Measurements from ENCODE around the gene LPIN3.
"Not testable (repeated sequence)": the region's sequence is repeated elsewhere in the genome, so short reads cannot be mapped to it uniquely, and the experiment has no call there.

The LPIN3 gene, protein sequence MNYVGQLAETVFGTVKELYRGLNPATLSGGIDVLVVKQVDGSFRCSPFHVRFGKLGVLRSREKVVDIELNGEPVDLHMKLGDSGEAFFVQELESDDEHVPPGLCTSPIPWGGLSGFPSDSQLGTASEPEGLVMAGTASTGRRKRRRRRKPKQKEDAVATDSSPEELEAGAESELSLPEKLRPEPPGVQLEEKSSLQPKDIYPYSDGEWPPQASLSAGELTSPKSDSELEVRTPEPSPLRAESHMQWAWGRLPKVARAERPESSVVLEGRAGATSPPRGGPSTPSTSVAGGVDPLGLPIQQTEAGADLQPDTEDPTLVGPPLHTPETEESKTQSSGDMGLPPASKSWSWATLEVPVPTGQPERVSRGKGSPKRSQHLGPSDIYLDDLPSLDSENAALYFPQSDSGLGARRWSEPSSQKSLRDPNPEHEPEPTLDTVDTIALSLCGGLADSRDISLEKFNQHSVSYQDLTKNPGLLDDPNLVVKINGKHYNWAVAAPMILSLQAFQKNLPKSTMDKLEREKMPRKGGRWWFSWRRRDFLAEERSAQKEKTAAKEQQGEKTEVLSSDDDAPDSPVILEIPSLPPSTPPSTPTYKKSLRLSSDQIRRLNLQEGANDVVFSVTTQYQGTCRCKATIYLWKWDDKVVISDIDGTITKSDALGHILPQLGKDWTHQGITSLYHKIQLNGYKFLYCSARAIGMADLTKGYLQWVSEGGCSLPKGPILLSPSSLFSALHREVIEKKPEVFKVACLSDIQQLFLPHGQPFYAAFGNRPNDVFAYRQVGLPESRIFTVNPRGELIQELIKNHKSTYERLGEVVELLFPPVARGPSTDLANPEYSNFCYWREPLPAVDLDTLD

DNA sequence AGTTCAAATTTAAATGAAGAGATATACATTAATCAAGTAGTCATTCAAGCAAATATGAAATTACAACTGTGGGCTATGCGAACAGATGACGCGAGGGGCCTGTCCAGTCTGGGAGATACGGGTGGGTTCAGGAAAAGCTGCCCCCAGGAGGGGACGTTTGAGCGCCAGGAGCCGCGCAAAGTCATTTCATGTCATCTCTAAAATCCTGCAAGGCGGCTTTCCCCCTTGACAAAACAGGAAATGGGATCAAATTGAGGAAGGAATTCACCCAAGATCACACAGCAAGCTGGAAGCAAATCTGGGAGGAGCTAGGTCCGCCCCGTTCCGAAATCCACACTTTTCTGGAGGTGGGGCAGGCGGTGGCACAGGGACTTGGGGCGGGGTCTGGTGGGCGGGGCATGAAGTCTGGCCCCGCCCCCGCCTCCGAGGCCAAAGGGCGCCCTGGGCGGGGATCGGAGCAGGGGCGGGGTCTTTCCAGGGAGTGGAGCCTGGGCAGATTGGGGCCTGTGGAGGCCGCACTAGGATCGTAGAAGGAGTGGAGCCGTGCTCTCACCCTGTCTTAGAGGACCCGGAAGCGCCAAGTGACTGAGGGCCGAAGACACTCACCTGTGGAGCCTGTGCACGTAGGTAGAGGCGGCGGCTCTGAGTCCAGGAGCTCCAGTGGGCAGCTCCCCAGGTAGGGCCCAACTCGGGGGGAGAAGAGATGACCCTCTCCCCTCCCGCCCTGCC is at the start of gene LPIN3:
Gene LPIN3 (plus strand): TSS at position 495 of the 729 bp plus-strand sequence. CDS start 4,983 bp downstream, outside the sequence.
- DNase-seq = peak; percentile 91

DNA sequence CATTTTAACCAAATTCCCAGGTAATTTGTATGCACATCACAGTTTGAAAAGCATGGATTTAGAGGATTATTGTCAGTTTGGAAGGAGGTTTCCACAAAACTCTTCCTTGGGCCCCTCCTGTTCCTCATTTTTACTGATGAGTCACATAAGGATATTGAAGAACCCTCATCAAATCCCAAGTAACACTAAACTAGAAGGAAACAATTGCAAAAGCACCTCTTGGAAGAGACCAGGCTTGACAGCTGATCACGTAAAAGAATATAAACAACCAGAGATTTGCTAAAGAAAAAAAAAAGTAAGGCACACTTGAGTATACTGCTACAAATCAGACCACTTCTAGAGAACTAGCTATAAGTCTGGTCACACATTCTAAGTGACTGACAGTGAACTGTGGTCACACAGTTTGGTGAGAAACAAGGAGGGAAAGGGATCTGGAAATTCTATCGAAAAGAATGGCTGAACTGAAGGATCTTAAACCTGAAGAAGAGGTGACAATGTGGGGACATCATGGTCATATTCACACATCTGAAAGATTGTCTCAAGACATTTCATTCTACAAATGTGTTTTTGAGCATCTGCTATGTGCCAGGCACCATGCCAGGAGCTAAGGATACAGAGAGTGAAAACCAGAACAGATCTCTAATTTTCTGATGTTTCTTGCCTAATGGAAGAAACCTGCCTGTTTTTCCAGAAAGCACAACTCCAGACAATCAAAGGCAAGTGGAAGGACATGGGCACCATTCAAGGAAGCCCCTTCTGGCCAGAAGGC is 47.2 kb upstream of the LPIN3 start:
- DNase-seq = no peak

DNA sequence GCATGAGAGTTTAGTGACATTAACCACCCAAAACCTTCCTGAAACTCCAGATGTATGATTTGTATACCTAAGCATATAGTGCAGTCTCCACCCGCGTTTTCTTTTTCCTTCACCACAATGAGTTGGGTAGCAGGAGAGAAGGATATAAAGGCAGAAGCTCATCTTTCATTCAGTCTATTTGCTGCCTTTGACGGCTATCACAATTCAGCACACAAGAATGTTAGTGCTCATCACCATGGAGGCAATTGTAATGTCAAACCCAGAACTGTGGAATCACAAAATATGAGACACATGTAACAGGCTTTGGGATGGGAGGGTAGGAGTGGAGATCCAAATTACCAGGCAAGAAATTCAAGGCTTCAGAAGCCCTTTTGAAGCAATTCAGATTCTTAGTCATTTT is 40.7 kb upstream of the LPIN3 start:
- peak; percentile 14 for DNase-seq

DNA sequence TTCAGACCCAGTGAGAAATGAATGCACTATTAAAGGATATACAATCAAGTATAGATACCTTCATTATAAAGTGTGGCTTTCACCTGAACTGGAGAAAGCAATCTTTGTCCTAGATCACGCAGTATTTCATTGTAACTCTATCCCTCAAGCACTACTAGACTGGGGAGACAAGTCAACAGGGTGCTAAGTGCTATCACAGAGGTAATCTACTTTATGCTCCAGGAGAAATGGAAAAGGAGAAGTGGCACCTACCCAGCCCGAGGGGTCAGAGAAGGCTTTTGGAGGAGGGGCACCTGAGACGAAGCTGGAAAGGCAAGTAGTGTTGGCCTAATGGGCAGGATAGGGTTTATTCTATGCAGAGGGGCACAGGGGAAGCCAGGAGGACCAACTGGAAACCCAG is 40.2 kb upstream of the LPIN3 start:
- DNase-seq = peak; percentile 43

DNA sequence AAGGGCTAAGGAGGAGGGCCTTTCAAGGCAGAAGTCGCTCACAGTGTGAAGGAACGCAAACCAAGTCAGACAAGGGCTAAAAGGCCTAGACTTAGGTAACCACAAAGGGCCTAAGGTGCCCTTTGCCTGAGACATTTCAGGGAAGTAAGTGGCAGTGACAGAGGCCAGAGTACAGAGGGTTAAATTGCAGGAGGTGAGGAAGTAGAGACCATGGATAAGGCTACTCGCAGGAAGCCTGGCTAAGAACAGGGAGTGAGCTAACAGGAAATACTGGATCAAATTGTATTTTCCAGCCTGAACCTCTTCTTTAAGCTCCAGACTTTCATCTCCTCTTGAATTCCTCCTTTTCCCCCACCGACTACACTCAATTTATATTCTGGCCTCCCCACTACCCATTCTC is 39.7 kb upstream of the LPIN3 start:
- DNase-seq = peak; percentile 7

DNA sequence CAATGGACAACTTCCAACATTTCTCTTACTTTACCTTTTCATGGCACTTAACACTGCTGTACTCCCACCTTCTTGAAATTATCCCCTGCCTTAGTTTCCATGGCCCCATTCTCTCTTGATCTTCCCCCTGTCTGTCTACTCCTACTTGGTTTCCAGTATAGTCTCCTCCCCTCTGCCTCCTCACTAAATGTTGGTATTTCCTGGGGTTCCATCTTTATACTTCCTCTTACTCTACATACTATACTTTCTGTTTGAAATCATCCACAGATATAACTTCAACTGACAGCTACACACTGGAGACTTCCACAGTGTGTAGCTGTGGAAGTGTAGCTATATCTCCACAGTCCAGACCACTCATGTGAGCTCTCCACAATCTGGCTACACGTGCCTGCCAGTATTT is 36.6 kb upstream of the LPIN3 start:
- no peak for DNase-seq

DNA sequence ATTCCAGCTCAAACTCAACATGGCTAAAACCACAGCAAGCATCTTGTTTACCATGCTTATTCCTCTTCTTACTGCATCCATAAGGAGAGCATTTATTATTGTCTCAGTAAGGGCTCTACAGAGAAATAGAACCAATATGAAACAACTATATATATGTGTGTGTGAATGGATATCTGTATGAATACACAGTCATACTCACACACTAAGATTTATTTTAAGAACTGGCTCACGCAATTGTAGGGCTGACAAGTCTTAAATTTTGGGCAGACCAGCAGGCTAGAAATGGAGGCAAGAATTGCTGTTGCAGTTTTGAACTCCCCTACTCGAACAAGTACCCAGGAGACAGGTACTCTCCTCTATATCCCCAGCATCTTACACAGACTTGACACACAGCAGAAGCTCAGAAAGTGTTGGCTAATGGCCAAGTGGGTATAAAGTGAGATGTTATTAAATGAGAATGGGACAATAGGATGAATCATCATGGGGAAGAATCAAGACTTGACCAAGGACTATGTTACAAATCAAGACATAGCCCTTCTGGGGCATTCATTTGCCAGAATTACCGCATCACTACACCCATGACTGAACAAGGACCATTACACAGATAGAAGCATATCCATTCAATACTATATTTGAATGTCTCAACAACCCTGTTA is 36.1 kb upstream of the LPIN3 start:
- DNase-seq = no peak

DNA sequence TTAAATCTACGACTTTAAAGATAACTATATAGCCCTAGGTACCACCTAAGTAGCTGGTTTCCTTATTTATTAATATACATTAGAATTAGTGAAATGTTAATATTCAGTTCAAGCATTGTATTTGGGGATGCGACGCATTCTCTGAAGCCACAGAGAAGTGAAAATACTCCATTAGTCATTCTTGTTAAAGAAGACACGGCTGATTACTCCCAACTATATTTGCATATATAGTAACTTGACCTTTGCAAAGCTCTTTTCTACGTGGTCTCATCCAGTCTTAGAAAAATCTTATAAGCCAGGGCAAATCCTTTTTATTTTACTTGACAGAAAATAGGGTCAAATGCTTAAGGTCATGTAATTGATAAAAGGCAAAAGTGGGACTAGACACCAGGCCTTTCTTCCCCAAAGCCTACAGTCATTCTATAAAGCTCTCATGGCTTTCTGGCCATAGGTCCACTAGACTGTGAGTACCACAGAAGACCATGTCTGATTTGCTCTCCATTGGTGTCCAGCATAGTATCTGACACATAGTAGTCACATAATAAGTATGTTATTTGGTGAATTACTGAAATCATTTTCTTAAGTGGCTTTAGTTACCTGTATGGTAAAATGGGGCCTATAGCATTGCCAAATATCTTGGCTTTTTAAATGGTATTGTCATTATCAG is 34.4 kb upstream of the LPIN3 start:
- no peak for DNase-seq

DNA sequence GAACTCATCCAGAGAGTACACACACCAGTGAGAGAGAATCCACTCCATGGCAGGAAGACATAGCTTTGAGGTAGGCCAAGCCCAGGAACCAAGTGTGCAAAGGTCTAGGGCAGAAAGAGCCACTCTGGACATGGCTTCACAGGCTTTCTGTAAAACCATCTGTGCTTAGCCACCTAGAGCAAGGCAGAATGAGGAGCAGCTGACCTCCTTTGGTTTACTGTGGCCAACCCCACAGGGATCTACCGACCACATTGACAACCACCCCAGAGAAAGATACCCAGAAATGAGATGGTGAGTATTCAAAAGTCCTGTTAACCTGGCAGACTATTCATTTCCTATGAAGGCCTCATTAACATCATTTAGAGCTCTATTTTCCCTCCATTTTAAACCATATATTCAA is 33.6 kb upstream of the LPIN3 start:
- no peak for DNase-seq

DNA sequence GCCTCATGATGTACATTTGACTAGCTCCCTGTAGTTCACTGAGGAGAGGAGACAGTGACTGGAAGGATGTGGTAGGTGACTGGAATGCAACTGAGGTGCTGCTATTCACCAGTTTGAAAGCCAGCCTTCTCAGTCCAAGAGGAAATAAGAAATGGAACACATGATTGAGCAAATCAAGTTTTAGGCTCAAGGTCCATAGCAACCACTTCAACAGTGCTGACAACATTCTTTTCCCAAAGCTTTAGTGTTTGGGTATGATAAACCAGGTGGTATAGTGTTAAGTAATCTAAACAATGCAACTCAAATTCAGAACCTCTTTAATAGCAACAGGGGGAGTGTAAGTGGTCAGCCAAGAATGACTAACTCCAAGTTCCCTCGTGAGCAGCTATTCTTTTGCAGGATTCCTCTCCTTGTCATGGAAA is 32.3 kb upstream of the LPIN3 start:
- no peak for DNase-seq

DNA sequence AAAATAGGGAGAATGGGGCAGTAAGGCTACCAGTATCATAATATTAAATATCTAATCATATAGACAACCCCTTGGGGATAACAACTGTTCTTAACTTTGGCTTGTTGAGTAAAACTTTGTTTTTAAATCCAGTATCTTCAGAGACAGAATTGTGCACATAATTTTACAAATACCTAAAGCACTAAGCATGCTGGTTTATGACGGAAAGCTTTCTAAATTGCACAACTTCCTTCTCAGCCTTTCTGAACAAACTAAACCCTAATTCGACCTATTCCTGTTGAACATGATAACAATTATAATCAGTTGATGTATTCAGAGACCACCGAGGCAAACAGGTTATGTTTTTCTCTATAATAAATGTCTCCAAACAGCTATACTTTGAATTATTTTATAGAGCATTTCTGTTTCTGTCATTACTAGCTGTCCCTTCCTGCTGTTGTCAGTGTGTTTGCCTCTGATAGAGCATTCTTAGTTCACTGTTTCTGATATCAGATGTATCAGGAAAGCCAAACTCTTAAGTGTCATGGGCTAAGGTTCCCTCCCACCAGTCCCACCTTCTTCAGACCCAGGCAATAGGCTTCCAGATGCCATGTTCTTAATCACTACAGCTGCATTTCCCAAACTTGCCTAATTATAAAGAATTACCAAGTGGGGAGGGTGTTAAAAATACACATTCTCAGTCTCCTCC is 31.8 kb upstream of the LPIN3 start:
- DNase-seq = no peak

DNA sequence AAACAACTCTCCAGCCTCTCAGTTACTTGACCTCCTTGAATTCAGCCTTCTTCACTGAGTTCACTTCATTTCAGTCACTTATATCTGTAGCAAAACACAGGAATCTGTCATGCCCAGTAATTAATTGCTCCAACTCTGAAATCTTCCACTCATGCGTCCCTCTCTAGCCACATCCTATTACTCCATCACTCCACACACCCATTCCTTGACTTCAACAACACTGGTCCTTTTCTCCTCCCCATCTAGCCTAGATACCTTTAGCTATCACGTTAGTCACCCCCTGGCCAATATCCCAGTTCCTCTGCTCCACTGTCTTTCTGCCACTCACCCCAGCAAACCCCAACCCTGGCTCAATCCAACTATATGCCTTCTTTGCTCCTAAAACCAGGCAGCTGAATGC is 30.8 kb upstream of the LPIN3 start:
- no peak for DNase-seq

DNA sequence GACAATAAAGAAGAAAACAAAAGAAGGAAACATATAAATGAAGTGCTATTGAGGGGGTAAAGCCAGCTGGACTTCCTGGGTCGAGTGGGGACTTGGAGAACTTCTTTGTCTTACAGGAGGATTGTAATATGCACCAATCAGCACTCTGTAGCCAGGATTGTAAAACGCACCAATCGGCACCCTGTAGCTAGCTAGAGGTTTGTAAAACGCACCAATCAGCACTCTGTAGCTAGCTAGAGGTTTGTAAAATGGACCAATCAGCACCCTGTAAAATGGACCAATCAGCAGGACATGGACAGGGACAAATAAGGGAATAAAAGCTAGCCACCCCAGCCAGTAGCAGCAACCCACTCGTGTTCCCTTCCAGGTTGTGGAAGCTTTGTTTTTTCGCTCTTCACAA is 28.6 kb upstream of the LPIN3 start:
- DNase-seq = not testable (repeated sequence)

DNA sequence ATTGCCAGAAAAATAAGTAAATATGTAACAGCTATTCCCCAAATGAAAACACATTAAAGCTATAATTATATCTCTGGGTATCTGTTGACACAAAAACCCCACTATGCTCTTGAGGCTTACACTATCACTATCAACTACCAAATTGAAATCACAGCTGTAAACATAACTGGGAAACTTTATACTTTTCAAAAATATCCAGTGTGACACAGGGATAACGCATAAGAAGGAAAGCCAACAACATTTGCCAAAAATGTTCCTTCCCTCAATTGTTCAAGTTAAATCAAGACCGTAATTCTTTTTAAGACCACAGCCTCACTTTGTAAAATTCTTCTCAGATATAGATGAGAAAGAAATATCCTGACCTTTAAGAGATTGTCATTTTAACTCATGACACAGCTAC is 26.2 kb upstream of the LPIN3 start:
- DNase-seq = no peak

DNA sequence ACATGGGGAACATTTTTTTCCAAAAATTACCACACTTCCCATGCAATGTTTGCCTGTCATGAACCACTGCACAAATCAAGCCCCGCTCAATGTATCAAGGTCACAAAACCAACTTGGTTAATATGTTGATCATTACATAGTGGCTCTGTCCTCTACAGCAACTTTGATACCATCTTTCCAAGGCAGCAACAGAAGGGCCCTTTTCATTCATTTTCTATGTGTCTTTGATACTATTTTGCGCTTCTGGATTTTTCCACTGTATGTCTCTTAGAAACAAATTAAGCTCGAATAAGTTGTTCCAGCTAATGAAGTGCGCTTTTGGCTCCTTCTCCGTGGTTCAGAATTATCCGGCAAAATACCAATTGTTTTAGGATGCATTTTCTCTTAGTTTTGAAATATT is 24.6 kb upstream of the LPIN3 start:
- DNase-seq = no peak

DNA sequence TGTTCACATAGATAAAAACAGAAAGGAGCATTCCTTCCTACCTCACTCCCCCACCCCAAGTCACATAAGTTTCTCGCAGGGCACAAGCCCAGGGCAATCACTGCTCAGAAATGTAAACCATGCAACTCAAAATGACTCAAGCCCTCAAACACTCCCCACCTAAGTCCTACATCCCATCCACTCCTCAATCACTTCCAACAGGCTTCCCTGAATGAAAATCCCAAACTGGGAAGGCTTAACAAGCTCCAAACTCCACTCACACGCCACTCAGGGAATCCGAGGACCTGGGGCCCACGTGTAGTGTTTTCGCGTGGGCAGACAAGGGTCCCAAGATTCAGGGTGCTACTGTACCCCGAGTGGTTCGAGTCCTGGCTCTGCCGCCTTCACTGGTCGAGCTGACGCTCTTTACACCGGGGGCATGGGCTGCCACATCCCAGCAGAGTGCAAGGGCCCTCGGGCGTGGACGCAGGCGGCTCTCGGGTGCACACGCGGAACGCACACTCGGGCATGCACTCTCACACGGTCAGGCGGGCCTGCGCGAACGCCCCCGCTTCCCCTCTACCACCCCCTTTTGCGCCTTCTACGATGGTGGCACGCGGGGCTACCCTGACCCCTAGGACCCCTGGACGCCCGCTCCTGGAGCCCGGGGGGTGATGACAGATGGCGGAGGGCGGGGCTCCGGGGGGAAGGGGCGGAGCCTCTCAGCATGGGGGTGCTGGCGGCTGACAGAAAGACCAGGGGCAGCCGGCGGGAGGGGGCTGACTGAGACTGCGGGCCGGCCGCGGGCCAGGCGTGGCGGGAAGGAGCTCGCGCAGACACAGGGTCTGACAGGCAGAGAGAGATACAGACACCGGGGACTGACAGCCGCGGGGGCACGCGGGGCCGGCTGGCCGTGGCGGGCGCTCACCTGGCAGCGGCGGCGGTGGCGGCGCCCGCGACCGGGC is 23.7 kb upstream of the LPIN3 start:
- DNase-seq = peak; percentile 30

DNA sequence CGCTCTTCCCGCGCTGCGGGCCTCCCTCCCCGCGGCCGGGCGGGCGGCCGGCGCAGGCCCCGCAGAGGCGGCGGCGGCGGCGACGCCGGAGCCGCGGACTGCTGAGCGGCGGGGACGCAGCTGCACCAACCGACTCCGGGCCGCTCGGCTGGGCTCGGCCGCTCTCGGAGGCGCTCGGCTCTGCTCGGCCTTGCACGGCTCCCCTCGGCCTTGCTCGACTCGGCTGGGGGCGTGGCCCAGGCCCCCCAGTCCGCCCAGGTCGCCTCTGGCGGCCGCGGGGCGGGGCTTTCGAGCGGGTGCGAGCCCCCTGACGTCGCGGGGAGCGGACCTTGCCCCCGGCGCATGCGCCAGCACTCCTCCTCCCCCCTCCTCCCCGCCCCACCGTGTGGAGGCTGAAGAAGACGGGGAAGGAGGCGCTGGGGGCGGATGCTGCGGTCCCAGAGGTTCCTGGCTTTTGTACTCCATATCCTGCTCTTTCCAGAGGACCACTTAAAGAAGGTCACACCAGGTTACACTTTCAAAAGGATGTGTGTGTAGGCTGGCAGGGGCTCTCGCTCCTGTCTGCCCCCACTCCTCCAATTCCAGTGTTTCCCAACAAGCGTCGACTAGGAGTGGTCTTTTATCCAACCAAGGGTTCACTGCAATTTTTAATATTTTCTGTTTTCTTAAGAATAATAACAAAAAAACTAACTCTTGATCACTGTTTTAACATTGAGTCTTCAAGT is 22.9 kb upstream of the LPIN3 start, which contains the start of gene ZHX3:
Gene ZHX3 (minus strand): TSS at position 186 of the 725 bp plus-strand sequence. CDS start 112,815 bp downstream, outside the sequence.
- DNase-seq = peak; percentile 93

DNA sequence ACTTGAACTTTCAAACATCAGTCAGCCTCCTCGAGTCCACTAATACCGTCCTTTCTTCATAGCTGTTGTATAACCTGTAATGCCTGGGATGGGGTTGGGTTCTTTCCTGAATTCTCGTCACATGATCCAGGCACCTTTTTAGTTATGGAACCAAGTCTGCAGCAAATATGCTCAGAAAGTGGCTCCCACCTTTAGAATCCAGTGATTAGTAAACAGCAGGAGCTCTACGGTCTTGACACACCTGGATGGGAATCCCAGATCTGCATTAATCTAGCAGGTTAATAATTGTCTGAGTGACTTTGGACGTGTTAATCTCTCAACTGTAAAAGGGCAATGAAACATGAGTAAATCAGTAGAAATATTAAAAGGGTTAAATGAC is 22.4 kb upstream of the LPIN3 start:
- DNase-seq = no peak

DNA sequence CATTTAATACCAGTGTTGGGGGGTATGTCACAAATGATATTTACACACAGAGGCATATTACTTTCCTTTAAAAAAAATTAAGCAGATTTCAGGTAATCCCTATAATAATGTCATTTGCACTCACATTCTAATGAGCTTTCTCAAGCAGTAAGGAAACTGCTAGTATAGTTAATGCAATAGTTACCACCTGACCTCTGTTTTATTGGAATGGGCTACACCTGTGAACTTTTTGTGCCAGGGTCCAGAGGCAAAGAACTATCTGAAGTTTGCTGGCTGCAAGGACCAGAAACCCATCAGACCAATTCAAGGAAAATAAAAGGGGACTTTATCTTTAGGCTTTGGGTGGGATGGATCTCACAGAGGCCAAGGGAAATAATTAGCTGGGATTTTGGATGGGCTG is 20.2 kb upstream of the LPIN3 start:
- DNase-seq = no peak
